HG03520 (cell line): Measurements from ENCODE around the gene FASTKD3.

ENCODE experiments used
- ATAC-seq: cut with Tn5 transposase; IDR thresholded peaks from one replicate; pipeline ENCODE4 v1.9.1; 2021; ENCODE audit warnings: mild to moderate bottlenecking, moderate library complexity; ENCODE audit not compliant: unreplicated experiment

Gene FASTKD3

GRCh38 chr5:7850395-7851239 is 18.2 kb downstream of the FASTKD3 start, which contains the start of gene CFAP90:
TSS of gene CFAP90 (minus strand) at chr5:7851133. CDS start at chr5:7851021, 112 bp downstream.
- no peak for ATAC-seq

- no peak for ATAC-seq
These were observed 19.0 kb downstream of the FASTKD3 start for GRCh38 chr5:7849681-7850394.

DNA sequence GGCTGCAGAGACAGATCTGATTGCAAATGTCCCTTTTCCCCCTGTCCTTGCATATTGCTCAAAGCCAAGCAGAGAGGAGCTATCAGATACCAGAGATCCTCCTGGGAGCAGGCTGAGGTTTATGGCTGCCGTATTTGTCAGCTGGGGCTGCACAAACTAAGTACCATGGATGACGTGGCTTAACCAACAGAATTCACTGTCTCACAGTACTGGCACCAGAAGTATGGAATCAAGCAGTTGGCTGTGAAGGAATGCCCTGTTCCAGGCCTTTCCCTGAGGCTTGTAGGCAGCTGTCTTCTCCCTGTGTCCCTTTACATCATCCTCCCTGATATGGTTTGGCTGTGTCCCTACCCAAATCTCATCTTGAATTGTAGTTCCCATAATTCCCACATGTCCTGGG is 20.5 kb downstream of the FASTKD3 start:
- no peak for ATAC-seq

DNA sequence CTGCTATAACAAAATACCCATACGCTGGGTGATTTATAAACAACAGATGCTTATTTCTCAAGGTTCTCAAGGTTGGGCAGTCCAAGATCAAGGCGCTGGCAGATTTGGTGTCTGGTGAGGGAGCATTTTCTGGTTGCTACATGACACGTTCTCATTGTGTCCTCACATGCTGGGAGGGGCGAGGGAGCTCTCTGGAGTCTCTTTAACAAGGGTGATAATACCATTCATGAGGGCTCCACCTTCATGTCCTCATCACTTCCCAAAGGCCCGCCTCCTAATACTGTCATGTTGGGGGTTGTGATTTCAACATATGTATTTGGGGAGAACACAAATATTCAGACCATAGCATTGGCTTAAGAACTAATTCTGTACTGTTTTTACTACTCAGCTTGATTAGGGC is 22.5 kb downstream of the FASTKD3 start:
- ATAC-seq: no peak

DNA sequence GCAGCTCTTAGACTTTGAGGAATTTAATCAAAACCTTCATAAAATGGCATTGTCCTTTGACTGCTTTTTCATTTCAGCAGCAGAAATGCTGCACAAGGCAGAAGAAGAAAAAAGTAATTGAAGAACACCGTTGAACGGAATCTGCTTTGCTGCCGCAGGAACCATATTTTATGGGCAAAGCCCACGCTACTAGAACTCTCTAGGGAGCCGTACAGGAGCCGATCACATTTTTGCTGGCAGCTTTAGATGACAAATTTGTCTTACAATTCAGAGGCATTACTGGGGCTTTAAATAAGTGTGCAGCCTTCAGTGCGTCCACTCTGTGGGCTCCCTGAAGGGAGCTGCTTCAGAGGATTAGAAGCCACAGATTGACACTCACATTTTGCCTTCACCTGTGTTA is 23.3 kb downstream of the FASTKD3 start:
- no peak for ATAC-seq

DNA sequence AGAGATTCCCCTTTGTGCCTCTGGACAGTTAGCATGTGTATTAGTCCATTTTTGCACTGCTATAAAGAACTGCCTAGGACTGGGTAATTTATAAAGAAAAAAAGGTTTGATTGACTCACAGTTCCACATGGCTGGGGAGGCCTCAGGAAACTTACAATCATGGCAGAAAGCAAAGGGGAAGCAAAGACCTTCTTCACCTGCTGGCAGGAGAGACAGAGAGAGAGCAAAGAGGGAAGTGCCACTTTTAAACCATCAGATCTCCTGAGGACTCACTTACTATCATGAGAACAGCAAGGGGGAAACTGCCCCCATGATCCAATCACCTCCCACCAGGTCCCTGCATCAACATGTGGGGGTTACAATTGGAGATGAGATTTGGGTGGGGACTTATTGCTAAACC is 23.9 kb downstream of the FASTKD3 start:
- ATAC-seq: no peak

- no peak for ATAC-seq
These were observed 26.3 kb downstream of the FASTKD3 start for GRCh38 chr5:7842531-7842930.

DNA sequence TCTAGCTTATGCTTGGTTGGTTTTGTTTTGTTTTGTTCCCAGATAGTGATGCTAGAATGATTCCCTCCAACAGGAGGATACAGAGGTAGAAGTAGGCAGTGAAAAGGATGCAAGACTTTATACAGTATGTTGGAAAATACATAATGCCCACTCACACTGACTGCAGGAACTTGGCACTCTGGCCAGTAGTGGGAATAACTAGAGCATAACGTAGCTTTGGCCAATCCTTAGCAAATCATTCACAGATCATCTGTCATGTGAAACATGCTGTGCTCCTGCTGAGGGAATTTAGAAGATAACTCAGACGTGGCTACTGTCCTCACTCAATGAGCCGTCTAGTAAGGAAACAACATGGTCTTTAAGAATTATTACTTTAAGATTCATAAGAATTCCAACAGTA is 31.4 kb downstream of the FASTKD3 start:
- no peak for ATAC-seq

DNA sequence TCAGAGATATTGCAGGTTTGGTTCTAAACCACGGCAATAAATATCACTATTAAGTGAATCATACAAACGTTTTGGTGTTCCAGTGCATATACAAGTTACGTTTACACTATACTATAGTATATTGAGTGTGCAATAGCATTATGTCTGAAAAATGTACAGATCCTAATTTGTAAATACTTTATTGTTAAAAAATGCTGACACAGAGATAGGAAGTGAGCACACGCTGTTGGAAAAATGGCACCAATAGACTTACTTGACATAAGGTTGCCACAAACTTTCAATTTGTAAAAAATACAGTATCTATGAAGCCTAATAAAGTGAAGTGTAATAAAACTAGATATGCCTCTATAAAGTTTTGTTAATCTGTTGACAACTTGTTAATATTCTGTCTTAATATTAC is 33.8 kb downstream of the FASTKD3 start:
- ATAC-seq: no peak

GRCh38 chr5:7828269-7828668 is 40.6 kb downstream of the FASTKD3 start:
- ATAC-seq: no peak

DNA sequence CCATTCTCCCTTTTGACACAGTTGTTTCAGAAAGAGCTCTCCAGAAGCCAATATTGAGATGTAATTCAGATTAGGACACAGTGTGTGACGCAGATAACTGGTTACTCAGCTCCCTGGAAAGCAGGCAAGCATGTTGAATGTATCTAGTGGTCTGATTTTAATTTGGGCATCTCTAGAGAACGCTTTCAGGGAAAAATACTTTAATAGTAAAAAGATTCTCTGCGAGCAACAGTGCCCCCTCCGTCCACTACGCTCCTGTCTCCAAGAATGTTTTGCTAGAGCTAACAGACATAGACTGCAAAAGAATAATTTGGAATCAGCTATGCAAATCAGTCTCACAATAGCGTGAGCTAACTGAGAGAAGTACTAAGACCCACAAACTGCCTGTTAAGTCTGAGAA is 41.2 kb downstream of the FASTKD3 start:
- no peak for ATAC-seq

GRCh38 chr5:7825630-7826029 is 43.2 kb downstream of the FASTKD3 start:
- ATAC-seq: no peak

DNA sequence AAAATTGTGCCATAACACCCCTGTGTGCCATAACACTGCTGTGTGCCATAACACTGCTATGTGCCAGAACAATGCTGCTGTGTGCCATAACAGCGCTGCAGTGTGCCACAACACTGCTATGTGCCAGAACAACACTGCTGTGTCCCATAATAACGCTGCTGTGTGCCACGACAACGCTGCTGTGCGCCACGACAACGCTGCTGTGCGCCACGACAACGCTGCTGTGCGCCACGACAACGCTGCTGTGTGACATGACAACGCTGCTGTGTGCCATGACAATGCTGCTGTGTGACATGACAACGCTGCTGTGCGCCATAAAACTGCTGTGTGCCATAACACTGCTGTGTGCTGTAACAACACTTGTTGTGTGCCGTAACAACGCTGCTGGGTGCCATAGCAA is 43.8 kb downstream of the FASTKD3 start:
- no peak for ATAC-seq

DNA sequence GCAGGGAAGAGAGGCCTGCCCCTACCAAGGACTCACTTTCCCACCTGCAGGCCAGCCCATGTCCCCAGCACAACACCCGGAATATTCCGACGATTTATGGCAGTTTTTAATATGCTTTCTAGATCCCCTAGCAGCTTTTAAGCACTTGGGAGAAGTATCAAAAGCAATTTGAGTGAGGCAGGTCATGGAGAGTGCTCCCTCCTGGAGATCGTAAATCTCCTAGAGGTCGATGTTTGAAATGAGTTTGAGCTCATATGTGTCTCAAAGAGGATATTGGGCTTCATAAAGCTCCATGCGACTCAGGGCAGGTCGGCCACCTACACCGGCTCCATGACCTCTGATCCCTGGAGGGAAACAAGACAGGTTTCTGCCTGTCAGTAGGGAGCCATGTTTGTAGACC is 45.2 kb downstream of the FASTKD3 start:
- ATAC-seq: no peak

DNA sequence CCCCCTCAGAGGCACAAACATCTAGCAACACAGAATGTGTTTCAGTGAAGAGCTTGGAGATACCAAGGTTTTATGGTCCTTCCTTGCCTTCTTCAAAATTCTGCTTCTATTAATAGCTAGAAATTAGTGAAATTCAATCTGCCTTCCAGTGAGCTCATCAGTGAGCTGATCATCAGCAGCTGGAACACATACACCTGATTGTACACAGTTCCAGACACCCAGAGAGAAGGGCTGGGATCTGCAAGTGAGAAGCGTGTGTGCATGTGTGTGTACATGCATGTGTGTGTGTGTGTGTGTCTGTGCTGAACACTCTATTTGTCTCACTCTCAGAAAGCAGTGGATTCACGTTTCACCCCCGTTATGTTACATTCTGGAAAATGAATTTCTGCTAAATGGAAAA is 46.4 kb downstream of the FASTKD3 start:
- ATAC-seq: no peak

- ATAC-seq: no peak
These were observed 52.3 kb downstream of the FASTKD3 start for GRCh38 chr5:7816535-7816901.

GRCh38 chr5:7815892-7816534 is 52.8 kb downstream of the FASTKD3 start:
- ATAC-seq: peak; percentile 91

DNA sequence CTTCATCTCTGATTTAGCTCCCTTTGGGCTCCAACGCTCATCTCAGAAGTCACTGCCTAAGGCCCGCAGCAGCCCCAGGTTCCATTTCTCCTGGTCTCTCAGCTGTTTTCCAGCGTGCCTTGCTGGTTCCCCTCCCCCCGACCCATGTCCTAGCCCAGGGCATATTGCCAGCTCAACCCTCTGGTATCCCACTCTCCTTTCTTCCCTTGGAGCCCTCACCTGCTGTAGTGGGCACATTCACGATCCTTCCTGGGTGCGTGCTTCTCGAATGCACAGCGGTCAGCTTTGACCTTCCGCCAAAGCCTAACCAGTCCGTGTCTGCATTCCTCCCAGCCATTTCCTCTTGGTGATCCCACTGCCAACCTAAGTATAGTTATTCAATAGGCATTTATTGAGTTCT is 54.0 kb downstream of the FASTKD3 start:
- ATAC-seq: no peak

- ATAC-seq: no peak
These were observed 55.3 kb downstream of the FASTKD3 start for GRCh38 chr5:7813576-7813975.

GRCh38 chr5:7813007-7813406 is 55.8 kb downstream of the FASTKD3 start:
- no peak for ATAC-seq

DNA sequence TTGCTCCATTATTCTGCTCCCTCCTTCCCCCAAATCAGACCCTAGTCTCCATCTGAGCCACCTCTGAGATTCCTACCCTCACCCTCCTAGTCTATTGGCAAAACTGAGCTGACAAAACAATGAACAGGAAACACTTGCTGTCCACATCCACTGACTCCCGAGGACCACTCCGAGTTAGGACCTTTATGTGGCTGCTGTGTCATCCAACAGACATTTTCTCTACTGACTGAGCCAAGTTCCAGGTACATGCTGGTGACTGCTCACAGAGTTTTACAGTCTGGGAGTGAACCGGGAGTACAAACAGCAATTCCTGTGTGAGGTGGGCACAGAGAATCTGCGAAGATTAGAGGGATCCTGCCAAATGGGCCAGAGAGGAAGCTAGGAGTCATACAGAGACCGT is 57.1 kb downstream of the FASTKD3 start:
- no peak for ATAC-seq
